Measurements from ENCODE around the gene NAALADL2.
"Not testable (repeated sequence)": the region's sequence is repeated elsewhere in the genome, so short reads cannot be mapped to it uniquely, and the experiment has no call there.

NAALADL2 gene

GRCh38 chr3:175614107-175614506, 755.0 kb downstream of the NAALADL2 start:
- DNase-seq, result not testable (repeated sequence)

GRCh38 chr3:175617247-175617646, 758.1 kb downstream of the NAALADL2 start:
- DNase-seq, result no peak

GRCh38 chr3:175619369-175619768, 760.2 kb downstream of the NAALADL2 start:
- DNase-seq, result no peak

GRCh38 chr3:175620093-175620492, 761.0 kb downstream of the NAALADL2 start:
- no peak for DNase-seq

- no peak for DNase-seq
These were observed 761.4 kb downstream of the NAALADL2 start for GRCh38 chr3:175620532-175620931.

GRCh38 chr3:175640958-175641357, 781.8 kb downstream of the NAALADL2 start:
- no peak for DNase-seq

GRCh38 chr3:175646865-175647264, 787.7 kb downstream of the NAALADL2 start:
- no peak for DNase-seq

GRCh38 chr3:175648899-175649298, 789.8 kb downstream of the NAALADL2 start:
- DNase-seq, result no peak

- no peak for DNase-seq
These were observed 792.6 kb downstream of the NAALADL2 start for GRCh38 chr3:175651716-175652115.

- DNase-seq, result no peak
These were observed 796.2 kb downstream of the NAALADL2 start for GRCh38 chr3:175655351-175655750.

- no peak for DNase-seq
These were observed 797.3 kb downstream of the NAALADL2 start for GRCh38 chr3:175656461-175656860.

- no peak for DNase-seq
These were observed 800.7 kb downstream of the NAALADL2 start for GRCh38 chr3:175659670-175660350.

- DNase-seq, result no peak
These were observed 803.7 kb downstream of the NAALADL2 start for GRCh38 chr3:175662815-175663214.

- no peak for DNase-seq
These were observed 805.8 kb downstream of the NAALADL2 start for GRCh38 chr3:175664911-175665310.

- DNase-seq, result no peak
These were observed 809.2 kb downstream of the NAALADL2 start for GRCh38 chr3:175668300-175668699.

GRCh38 chr3:175670557-175670956, 811.4 kb downstream of the NAALADL2 start:
- no peak for DNase-seq

- no peak for DNase-seq
These were observed 813.1 kb downstream of the NAALADL2 start for GRCh38 chr3:175672119-175672689.

GRCh38 chr3:175679568-175679967, 820.4 kb downstream of the NAALADL2 start:
- no peak for DNase-seq

- DNase-seq, result no peak
These were observed 833.1 kb downstream of the NAALADL2 start for GRCh38 chr3:175692256-175692655.

- DNase-seq, result no peak
These were observed 836.1 kb downstream of the NAALADL2 start for GRCh38 chr3:175695251-175695650.

GRCh38 chr3:175702956-175703355, 843.8 kb downstream of the NAALADL2 start:
- no peak for DNase-seq

- DNase-seq, result no peak
These were observed 845.4 kb downstream of the NAALADL2 start for GRCh38 chr3:175704366-175705055.

- no peak for DNase-seq
These were observed 854.1 kb downstream of the NAALADL2 start for GRCh38 chr3:175713268-175713667.

- DNase-seq, result no peak
These were observed 857.3 kb downstream of the NAALADL2 start for GRCh38 chr3:175716446-175716845.
